Ectodermal cell (in vitro differentiated cells): ENCODE data around the gene FFAR3.

Source experiments
- H3K27ac ChIP-seq: 2 replicates; pipeline ENCODE4 v1.7.0; 2013; ENCODE audit warnings: mild to moderate bottlenecking, low read depth, low read length; ENCODE audit not compliant: insufficient read depth, poor library complexity, severe bottlenecking
- H3K27me3 ChIP-seq: 2 replicates; pipeline ENCODE4 v1.7.0; 2013; ENCODE audit warnings: mild to moderate bottlenecking, low read length; ENCODE audit not compliant: insufficient read depth, control insufficient read depth, poor library complexity, severe bottlenecking
- H3K36me3 ChIP-seq: one replicate; pipeline ENCODE4 v1.7.0; 2013; ENCODE audit warnings: low read length; ENCODE audit not compliant: control insufficient read depth, insufficient read depth
- H3K4me1 ChIP-seq: one replicate; pipeline ENCODE4 v1.7.0; 2013; ENCODE audit warnings: low read length; ENCODE audit not compliant: control insufficient read depth, insufficient read depth
- H3K4me3 ChIP-seq: 2 replicates; pipeline ENCODE4 v1.7.0; 2013; ENCODE audit warnings: low read depth, low read length, control low read depth; ENCODE audit not compliant: insufficient read depth
- H3K9me3 ChIP-seq: 2 replicates; pipeline ENCODE4 v1.7.0; 2013; ENCODE audit warnings: mild to moderate bottlenecking, low read length, moderate library complexity; ENCODE audit not compliant: control insufficient read depth
- WGBS, 2 experiments: methylation state at CpG; one replicate each; pipeline ENCODE4 v1.1.7; 2013; ENCODE audit warnings: missing lambda C conversion rate in 2 of 2; 5-methylcytosine and 5-hydroxymethylcytosine counted together

The FFAR3 gene

DNA sequence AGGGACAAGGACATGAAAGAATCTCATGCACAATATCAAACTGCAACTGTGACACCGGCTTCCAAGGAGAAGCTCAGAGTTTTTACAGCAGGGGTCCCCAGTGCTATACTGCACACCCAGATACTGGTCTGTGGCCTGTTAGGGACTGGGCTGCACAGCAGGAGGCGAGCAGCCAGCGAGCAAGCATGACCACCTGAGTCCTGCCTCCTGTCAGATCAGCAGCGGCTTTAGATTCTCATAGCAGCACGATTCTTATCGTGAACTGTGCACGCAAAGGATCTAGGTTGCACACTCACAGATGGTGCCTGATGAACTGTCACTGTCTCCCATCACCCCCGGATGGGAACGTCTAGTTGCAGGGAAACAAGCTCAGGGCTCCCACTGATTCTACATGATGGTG, 42.4 kb upstream of the FFAR3 start:
- H3K4me3 ChIP-seq: no peak overlapping the region
- H3K36me3 ChIP-seq: no peaks in the 10 kb centered on the region
- no peaks in the 10 kb centered on the region for H3K9me3 ChIP-seq
- no peak overlapping the region for H3K27ac ChIP-seq
- 87 to 93% methylated on average over 9 of the region's 9 CpGs for WGBS, 2 experiments
- no peaks in the 10 kb centered on the region for H3K27me3 ChIP-seq
- H3K4me1 ChIP-seq: no peaks in the 10 kb centered on the region

DNA sequence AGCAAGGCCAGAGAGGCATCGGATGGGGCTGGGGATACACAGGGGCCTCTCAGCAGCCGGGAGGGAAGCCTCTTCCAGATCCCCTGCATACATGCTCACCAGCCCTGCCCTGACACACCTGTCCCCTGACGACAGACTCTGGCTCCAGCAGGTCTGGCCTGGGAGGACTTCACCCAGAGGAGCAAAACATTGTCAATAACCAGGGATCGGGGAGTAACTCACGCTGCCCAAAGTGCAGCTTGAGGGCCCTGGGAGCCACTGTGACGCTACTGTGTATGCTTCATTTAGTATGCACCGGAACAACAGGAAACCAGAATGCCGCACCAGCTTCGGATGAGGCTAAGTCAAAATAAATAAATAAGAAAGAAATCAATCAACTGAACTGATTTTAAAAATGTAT, 41.7 kb upstream of the FFAR3 start:
- H3K36me3 ChIP-seq: no peaks in the 10 kb centered on the region
- no peak overlapping the region for H3K27ac ChIP-seq
- no peaks in the 10 kb centered on the region for H3K4me1 ChIP-seq
- 88% methylated on average over 8 to 9 of the region's 9 CpGs for WGBS, 2 experiments
- no peaks in the 10 kb centered on the region for H3K9me3 ChIP-seq
- H3K4me3 ChIP-seq: no peak overlapping the region
- no peaks in the 10 kb centered on the region for H3K27me3 ChIP-seq

DNA sequence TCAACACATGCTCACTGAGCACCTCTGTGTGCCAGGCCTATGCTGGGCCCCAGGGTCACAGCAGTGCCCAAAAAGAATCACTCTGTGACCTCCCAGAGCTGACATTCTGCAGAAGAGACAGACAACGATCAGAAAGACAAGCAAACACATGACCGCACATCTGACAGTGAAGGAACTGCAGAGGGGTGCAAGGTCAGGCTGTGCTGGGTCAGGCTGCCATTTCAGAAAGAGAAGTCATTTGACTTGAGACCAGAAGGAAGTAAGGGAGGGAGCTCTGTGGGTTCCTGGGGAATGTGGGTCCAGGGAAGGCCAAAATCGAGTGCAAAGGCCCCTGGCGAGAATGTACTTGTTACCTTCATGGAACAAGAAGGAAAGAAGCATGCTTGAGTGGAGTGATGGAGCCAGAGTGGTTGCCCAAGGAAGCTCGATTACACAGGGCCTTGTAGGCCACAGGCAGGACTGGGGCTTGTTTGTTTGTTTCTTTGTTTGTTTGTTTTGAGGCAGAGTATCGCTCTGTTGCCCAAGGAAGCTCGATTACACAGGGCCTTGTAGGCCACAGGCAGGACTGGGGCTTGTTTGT, 40.7 kb upstream of the FFAR3 start:
- H3K4me3 ChIP-seq: no peak overlapping the region
- 88 to 92% methylated on average over 7 of the region's 7 CpGs for WGBS, 2 experiments
- no peak overlapping the region for H3K27ac ChIP-seq
- H3K4me1 ChIP-seq: no peaks in the 10 kb centered on the region
- H3K9me3 ChIP-seq: no peaks in the 10 kb centered on the region
- no peaks in the 10 kb centered on the region for H3K36me3 ChIP-seq
- H3K27me3 ChIP-seq: no peaks in the 10 kb centered on the region

DNA sequence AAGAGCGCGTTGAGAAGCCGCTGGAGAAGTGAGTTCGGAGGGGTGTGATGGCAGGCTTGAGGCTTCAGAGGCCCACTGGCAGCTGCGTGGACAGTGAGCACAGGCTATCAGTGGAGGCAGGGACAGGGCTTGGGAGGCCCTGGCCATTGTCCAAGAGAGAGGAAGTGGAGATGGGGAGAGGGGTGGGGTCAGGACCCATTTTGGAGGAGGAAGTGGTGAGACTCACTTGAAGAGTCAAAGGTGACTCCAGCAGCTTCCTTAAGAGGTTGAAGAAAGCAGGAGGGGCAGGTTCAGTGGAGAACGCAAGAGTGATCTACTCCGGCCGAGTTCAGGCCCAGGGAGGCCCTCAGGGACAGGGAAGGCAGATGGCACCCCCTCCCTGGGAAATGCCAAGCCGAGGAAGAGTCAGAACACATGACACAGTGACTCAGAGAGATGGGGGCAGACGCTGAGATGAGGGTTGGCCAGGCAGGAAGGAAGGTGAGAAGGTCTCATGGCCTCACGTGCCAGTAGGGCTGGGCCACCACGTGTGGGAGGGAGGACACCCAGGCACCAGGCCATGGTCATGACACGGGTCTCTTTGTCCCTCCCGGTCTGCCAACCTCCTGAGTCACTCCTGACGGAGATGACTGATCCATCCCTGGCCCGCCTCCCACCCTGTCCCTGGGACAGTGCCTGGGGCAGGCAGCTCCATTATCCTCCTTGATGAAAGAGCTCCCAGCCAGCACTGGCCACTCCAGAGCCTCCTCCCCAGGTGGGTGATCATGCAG, 39.4 kb upstream of the FFAR3 start:
- no peaks in the 10 kb centered on the region for H3K36me3 ChIP-seq
- no peaks in the 10 kb centered on the region for H3K27me3 ChIP-seq

DNA sequence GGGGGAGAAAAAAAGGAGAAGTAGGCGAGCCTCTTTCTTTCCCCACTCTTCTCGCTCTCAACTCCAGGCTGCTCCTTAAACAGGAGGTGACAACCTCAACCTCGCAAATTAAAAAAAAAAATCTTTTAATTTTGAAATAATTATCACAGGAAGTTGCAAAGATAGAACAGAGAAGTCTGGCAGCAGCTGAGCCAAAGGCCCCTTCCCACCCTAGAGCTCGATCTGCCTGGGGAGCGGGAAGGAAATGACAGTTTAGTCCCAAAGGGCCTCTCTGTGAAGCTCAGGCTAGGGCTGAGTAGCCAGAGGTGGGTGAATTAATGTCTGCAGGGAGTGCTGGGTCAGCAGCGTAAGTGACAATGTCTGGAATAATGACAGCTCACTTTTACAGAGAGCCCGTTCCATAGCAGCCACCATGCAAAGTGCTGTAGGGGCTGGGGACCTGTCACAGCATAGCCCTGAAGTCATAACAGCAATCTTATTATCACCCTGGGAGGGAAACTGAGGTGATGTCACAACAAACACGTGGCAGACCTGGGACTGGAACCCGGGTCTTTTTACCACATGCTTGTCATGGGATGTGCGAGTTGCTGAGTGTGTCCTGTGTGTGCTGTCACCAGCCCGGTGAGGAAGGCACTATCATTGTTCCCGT, 38.1 kb upstream of the FFAR3 start:
- H3K4me1 ChIP-seq: no peaks in the 10 kb centered on the region
- H3K27ac ChIP-seq: no peak overlapping the region
- H3K27me3 ChIP-seq: no peaks in the 10 kb centered on the region
- no peak overlapping the region for H3K4me3 ChIP-seq
- no peaks in the 10 kb centered on the region for H3K36me3 ChIP-seq
- whole genome bisulfite sequencing, 2 experiments: 86 to 87% methylated on average over 9 to 12 of the region's 12 CpGs
- H3K9me3 ChIP-seq: no peaks in the 10 kb centered on the region

More for the DNA sequence above, 39.4 kb upstream of the FFAR3 start:
- H3K4me1 ChIP-seq: no peaks in the 10 kb centered on the region
- no peak overlapping the region for H3K27ac ChIP-seq
- H3K9me3 ChIP-seq: no peaks in the 10 kb centered on the region
- H3K4me3 ChIP-seq: no peak overlapping the region
- 89 to 91% methylated on average over 16 of the region's 16 CpGs for WGBS, 2 experiments

DNA sequence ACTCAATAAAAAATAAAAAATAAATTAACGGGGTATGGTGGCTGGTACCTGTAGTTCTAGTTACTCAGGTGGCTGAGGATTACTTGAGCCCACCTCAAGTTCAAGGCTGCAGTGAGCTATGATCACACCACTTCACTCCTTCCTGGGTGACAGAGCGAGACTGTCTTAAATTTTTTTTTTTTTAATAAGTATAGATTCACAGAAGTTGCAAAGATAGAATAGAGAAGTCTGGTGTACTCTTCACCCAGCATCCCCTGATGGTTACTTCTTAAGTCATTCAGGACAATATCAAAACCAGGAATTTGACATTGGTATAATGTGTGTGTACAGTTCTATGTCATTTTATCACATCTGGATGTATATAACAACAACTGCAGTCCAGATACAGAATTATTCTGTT, 37.0 kb upstream of the FFAR3 start:
- Histone ChIP-seq H3K36me3 (no peaks in the 10 kb centered on the region), H3K27me3 (no peaks in the 10 kb centered on the region), H3K27ac (no peak overlapping the region), H3K9me3 (no peaks in the 10 kb centered on the region), H3K4me1 (no peaks in the 10 kb centered on the region), H3K4me3 (no peak overlapping the region)
- WGBS, 2 experiments: 87 to 98% methylated on average over 1 to 2 of the region's 2 CpGs

DNA sequence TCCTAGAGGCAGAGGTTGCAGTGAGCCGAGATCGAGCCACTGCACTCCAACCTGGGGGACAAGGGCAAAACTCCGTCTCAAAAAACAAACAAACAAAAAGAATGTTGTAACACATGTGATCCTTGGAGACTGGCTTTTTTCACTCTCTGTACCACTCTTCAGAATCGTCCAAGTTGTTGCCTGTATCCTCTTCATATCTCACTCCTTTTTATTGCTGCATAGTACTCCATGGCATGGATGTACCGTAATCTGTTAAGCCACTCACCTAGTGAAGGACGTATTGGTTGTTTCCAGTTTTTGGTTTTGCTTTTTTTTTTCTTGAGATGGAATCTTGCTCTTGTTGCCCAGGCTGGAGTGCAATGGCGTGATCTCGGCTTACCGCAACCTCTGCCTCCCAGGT, 36.2 kb upstream of the FFAR3 start:
- H3K4me1 ChIP-seq: no peaks in the 10 kb centered on the region
- WGBS, 2 experiments: 90 to 95% methylated on average over 9 of the region's 9 CpGs
- no peaks in the 10 kb centered on the region for H3K36me3 ChIP-seq
- no peak overlapping the region for H3K4me3 ChIP-seq
- H3K27ac ChIP-seq: no peak overlapping the region
- H3K27me3 ChIP-seq: no peaks in the 10 kb centered on the region
- H3K9me3 ChIP-seq: no peaks in the 10 kb centered on the region

DNA sequence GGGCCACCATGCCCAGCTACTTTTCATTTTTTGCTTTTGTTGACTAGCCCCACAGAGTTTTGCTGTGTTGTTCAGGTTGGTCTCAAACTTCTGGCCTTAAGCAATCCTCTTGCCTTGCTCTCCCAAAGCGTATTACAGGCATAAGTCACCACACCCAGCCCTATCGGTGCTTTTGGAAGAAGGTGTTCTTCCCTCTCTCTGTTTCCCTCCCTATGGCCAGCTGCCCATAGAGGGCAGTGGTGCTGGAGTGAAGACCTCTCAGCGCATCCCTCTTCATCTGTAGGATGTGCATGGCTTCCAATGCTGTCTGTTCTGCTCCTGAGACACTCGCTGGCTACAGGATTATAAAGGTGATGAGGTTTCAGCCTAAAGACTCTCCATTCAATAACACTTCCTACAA, 30.6 kb upstream of the FFAR3 start:
- H3K4me1 ChIP-seq: no peaks in the 10 kb centered on the region
- H3K27me3 ChIP-seq: no peaks in the 10 kb centered on the region
- no peak overlapping the region for H3K27ac ChIP-seq
- no peak overlapping the region for H3K4me3 ChIP-seq
- H3K9me3 ChIP-seq: no peaks in the 10 kb centered on the region
- no peaks in the 10 kb centered on the region for H3K36me3 ChIP-seq
- 69 to 81% methylated on average over 4 of the region's 4 CpGs for whole genome bisulfite sequencing, 2 experiments

DNA sequence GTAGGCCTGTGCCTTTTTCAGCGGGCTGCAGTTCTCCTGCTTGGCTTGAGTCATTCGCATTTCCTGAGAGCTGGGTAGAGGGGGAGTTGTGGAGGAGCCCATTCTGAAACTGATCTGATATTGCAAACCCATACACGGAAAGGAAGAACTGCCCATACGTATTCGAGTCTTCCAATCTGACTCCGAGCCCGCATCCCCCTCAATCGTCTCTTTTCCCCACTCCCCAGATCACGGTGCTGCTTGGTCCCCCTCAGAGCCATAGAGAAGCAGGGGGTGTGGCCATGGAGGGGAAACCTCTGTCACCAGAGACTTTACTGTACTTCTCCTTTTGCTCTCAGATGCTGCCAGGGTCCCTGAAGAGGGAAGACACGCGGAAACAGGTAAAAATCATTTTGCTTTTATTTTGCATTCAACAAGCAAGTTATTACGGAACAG, 29.4 kb upstream of the FFAR3 start, which contains the start of gene CD22:
Gene CD22, plus strand, starts transcription at position 337 of the 435 bp plus-strand sequence. CDS start 2,854 bp downstream, outside the sequence.
- Histone ChIP-seq H3K9me3 (no peaks in the 10 kb centered on the region), H3K27ac (no peak within 1 kb of the TSS), H3K4me1 (no peaks in the 10 kb centered on the region), H3K27me3 (no peaks in the 10 kb centered on the region), H3K4me3 (no peak within 1 kb of the TSS), H3K36me3 (no peaks in the 10 kb centered on the region)
- WGBS, 2 experiments: 79 to 81% methylated on average over 12 of the region's 12 CpGs

DNA sequence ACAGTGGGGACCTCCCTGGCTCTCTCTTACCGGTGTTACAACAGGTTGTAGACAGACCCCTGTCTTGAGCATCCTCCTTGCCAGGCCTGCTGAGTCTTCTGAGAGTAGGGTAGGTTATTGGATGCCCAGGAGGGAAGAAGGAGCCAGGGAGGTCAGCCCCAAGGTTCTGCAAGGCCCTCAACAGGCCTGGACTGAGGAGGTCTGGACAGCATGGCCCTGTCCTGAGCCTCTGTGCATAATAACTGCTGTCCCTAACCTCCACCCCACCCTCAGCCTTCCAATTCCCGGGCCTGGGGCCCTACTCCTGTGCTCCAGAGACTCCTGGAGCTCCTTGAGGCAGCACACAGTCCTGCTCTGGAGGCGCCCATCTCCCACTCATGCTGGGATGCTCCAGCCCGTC, 28.9 kb upstream of the FFAR3 start:
- no peaks in the 10 kb centered on the region for H3K9me3 ChIP-seq
- no peaks in the 10 kb centered on the region for H3K36me3 ChIP-seq
- WGBS, 2 experiments: 86 to 94% methylated on average over 4 of the region's 4 CpGs
- no peaks in the 10 kb centered on the region for H3K27me3 ChIP-seq
- no peaks in the 10 kb centered on the region for H3K4me1 ChIP-seq
- H3K4me3 ChIP-seq: no peak overlapping the region
- no peak overlapping the region for H3K27ac ChIP-seq
